BJ (cell line): ENCODE results near the gene SLC22A16. TPM values are rescaled to one million over a fixed set of nuclear protein-coding genes. Genes with fewer than 3 reads are reported as not detected.
A peak's percentile ranks its signal among the peaks of the same experiment; 100 is the strongest.

ENCODE experiments used
- CTCF ChIA-PET: fragments of 350-600 bp; formaldehyde crosslinking; extraction: SDS; loops from one replicate; lab custom pipeline; 2021; ENCODE audit warnings: antibody characterized with exemption, inconsistent platforms; lab: Yijun Ruan, JAX
- POLR2A ChIA-PET: fragments of 300-600 bp; sonication (Branson Sonifier 250); formaldehyde crosslinking; extraction: SDS; loops from one replicate; lab custom pipeline; 2021; ENCODE audit warnings: antibody characterized with exemption; lab: Charles Lee
- DNase-seq: peaks from one replicate; pipeline ENCODE4 v3.0.0-alpha.2; 2011; ENCODE audit warnings: low read depth
- H3K27me3 ChIP-seq: 2 replicates; pipeline ENCODE4 v1.6.0; 2011; ENCODE audit warnings: low read length; ENCODE audit not compliant: control insufficient read depth, insufficient read depth
- H3K36me3 ChIP-seq: 2 replicates; pipeline ENCODE4 v1.5.1; 2011; ENCODE audit warnings: low read length; ENCODE audit not compliant: control insufficient read depth, insufficient read depth
- H3K4me3 ChIP-seq: 2 replicates; pipeline ENCODE4 v1.5.1; 2011; ENCODE audit warnings: low read depth, mild to moderate bottlenecking, control low read depth, low read length
- polyA plus RNA-seq: library from polyadenylated mRNA; depleted of rRNA; stranded (reverse); fragments of >200 nt; gene quantifications from 2 replicates; pipeline ENCODE4 v1.2.3, GENCODE V29; 2011
- TF ChIP-seq, protein P1 (sequence below): IDR thresholded peaks from 2 replicates; pipeline ENCODE4 v1.5.1; 2011; ENCODE audit warnings: low read depth, mild to moderate bottlenecking, control low read depth, inconsistent platforms, low read length, moderate library complexity; ENCODE audit not compliant: insufficient read depth

The SLC22A16 gene
- polyA plus RNA-seq, 1 experiment: not detected

DNA sequence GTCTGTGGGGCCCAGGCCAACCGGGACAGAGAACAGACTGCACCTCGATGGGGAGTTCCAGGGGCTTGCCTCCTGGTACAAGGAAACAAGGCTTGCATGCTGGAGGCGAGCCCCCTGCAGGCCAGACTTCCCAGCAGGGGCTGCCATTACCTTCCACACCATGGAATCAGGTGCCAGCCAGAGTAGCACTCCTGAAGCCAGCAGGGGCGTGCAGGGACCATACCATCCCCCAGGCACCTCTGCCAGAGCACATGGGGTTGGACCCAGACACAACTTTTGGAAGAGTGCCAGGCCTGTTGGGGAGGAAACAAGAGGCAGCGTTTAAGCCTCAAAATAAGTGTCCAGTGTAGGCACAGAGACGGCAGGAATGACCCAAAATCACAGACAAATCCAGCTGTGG lies 67.5 kb downstream of the SLC22A16 start:
- no peak for DNase-seq
- no peaks in the 10 kb centered on the region; the same call in 1 of the 2 replicates for H3K27me3 ChIP-seq
- TF ChIP-seq, protein P1, sequence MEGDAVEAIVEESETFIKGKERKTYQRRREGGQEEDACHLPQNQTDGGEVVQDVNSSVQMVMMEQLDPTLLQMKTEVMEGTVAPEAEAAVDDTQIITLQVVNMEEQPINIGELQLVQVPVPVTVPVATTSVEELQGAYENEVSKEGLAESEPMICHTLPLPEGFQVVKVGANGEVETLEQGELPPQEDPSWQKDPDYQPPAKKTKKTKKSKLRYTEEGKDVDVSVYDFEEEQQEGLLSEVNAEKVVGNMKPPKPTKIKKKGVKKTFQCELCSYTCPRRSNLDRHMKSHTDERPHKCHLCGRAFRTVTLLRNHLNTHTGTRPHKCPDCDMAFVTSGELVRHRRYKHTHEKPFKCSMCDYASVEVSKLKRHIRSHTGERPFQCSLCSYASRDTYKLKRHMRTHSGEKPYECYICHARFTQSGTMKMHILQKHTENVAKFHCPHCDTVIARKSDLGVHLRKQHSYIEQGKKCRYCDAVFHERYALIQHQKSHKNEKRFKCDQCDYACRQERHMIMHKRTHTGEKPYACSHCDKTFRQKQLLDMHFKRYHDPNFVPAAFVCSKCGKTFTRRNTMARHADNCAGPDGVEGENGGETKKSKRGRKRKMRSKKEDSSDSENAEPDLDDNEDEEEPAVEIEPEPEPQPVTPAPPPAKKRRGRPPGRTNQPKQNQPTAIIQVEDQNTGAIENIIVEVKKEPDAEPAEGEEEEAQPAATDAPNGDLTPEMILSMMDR: no peak
- ChIA-PET POLR2A (no interaction called here), CTCF (interaction anchor here (0.8 kb wide), 1 partner anchor 20 kb away, joined by 3 read pairs; no protein-coding TSS in a partner anchor)
- no peak overlapping the region for H3K4me3 ChIP-seq
- no peaks in the 10 kb centered on the region for H3K36me3 ChIP-seq

GRCh38 chr6:110404607-110405006 lies 71.8 kb downstream of the SLC22A16 start:
- TF ChIP-seq, protein P1: no peak

DNA sequence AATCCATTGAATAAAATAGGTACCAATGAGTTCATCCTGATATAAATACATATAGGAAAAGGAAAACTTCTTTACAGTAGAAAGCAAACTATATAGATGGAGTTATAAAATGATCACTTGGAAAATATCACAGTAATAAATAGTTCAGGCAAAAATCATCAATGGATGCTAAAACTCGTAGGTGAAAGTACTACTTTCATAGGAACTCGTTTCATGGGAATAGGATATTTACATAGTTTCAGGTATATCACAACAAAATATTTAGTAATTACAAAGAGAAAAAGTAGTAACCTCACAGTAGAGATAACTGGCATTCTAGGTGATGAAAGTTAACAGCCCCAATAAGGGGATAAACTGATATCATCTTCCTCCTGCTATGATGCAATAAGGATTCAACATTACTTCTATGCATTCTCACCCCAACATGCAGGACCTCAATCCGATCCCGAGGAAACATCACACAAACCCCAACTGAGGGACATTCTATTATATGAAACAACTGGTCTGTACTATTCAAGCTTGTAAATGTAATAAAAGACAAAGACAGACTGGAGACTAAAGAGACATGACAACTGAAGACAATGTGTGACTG lies 74.7 kb downstream of the SLC22A16 start:
- TF ChIP-seq, protein P1: no peak
- no peaks in the 10 kb centered on the region for H3K27me3 ChIP-seq
- CTCF ChIA-PET: no interaction called here
- no peak for DNase-seq
- POLR2A ChIA-PET: no interaction called here
- no peak overlapping the region for H3K4me3 ChIP-seq
- no peaks in the 10 kb centered on the region for H3K36me3 ChIP-seq

More at GRCh38 chr6:110404607-110405006, 71.8 kb downstream of the SLC22A16 start:
- ChIA-PET CTCF (interaction anchor here (0.6 to 1.6 kb wide), 3 partner anchors 11 to 36 kb away, joined by 5 read pairs; partner anchors contain the start of gene DDO), POLR2A (no interaction called here)
- Histone ChIP-seq H3K36me3 (no peaks in the 10 kb centered on the region), H3K4me3 (no peak overlapping the region), H3K27me3 (no peaks in the 10 kb centered on the region)
- no peak for DNase-seq

DNA sequence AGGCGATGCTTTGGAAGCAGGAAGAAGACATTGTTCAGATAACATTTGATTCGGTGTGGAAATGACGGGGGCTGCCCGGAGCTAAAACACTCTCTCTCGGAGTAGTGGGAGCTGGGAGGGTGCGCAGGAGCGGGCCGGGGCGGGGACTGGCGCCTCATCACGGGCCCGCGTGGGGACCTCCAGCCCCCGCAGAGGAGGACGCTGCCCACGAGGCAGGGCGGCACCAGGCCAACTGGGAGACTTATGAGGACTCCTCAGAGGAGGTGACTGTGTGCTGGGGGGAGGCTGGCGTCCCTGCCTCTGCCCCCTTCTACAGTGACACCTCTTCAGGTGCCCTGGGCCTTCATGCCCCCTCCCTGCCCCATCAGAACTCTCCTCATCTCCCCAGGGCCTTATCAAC lies 76.2 kb downstream of the SLC22A16 start:
- TF ChIP-seq, protein P1: no peak
- no peak for DNase-seq
- no peaks in the 10 kb centered on the region for H3K36me3 ChIP-seq
- ChIA-PET CTCF (no interaction called here), POLR2A (no interaction called here)
- no peaks in the 10 kb centered on the region for H3K27me3 ChIP-seq
- no peak overlapping the region for H3K4me3 ChIP-seq

GRCh38 chr6:110399219-110400071 lies 77.0 kb downstream of the SLC22A16 start:
- POLR2A ChIA-PET: no interaction called here

More at GRCh38 chr6:110399219-110400071, 77.0 kb downstream of the SLC22A16 start:
- CTCF ChIA-PET: interaction anchor here (1.0 kb wide), 1 partner anchor 9 kb away, joined by 3 read pairs; no protein-coding TSS in a partner anchor
- TF ChIP-seq, protein P1: no peak
- no peaks in the 10 kb centered on the region for H3K36me3 ChIP-seq
- DNase-seq: no peak
- H3K27me3 ChIP-seq: no peaks in the 10 kb centered on the region
- peak overlapping the region; percentile 20 for H3K4me3 ChIP-seq
